Stimulated activated CD4-positive, alpha-beta T cell treated with anti-CD3 and anti-CD28 coated beads, Interleukin-4, amount 100 ng/mL, for 4 hours (primary cell): ENCODE measurements around the gene DGUOK.

Experiments
- DNase-seq, 2 experiments: peaks; one replicate each; pipeline ENCODE4 v3.0.0-alpha.2; 2020

Gene DGUOK

GRCh38 chr2:73981081-73982001 lies 54.7 kb downstream of the DGUOK start:
- DNase-seq: peak; percentile 26 to 30

GRCh38 chr2:73982140-73982617 lies 55.5 kb downstream of the DGUOK start:
- no peak for DNase-seq

GRCh38 chr2:73983322-73984202 lies 56.9 kb downstream of the DGUOK start:
- DNase-seq: no peak

- peak; percentile 70 to 73 for DNase-seq
Observed at GRCh38 chr2:73984203-73984921, 57.7 kb downstream of the DGUOK start, which contains the start of gene TET3. Gene TET3 (plus strand): TSS chr2:73984910. CDS start chr2:73986404, 1,494 bp downstream.

GRCh38 chr2:73984922-73985307 lies 58.2 kb downstream of the DGUOK start:
- DNase-seq: peak; percentile 59 to 73

- DNase-seq: peak; percentile 71 to 83
Observed at GRCh38 chr2:73985308-73986084, 58.8 kb downstream of the DGUOK start.

- DNase-seq: peak in 1 of 2 experiments; percentile 37
Observed at GRCh38 chr2:73986085-73986681, 59.5 kb downstream of the DGUOK start.

- no peak for DNase-seq
Observed at GRCh38 chr2:73987109-73987947, 60.6 kb downstream of the DGUOK start.

GRCh38 chr2:73987948-73988700 lies 61.4 kb downstream of the DGUOK start:
- no peak for DNase-seq

GRCh38 chr2:73989972-73990371 lies 63.3 kb downstream of the DGUOK start:
- no peak for DNase-seq

DNA sequence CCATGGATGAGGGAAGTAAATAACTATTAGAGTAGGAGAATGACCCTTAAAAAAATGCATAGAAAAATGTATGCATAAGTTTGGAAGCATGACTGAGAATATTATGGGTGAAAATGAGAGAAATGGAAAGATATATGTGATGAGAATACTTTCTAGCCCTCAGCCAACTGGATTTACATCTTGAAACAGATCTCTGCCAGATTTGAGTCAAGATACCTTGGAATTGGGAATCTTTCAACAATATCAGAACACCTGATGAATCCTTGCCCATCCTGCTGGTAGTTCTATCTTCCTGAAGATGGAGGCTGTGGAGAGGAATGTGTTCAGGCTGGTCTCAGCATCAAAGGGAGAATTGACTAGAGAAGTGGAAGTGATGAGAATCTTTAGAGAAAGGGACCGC lies 63.9 kb downstream of the DGUOK start:
- no peak for DNase-seq

DNA sequence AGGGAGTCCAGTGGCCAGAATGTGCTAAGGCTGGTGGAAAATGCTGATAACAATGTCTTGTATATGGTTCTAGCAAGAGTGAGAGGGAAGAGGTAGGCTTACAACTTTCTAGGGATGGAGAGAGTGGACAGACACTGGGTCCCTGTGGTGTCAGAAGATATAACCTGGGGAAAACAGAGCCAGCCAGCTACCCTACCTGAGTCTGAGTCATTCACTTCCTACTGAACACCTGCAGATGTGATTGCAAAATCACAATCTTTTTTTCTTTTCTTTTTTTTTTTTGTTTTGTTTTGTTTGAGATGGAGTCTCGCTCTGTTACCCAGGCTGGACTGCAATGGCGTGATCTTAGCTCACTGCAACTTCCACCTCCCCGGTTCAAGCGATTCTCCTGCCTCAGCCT lies 65.4 kb downstream of the DGUOK start:
- DNase-seq: no peak

DNA sequence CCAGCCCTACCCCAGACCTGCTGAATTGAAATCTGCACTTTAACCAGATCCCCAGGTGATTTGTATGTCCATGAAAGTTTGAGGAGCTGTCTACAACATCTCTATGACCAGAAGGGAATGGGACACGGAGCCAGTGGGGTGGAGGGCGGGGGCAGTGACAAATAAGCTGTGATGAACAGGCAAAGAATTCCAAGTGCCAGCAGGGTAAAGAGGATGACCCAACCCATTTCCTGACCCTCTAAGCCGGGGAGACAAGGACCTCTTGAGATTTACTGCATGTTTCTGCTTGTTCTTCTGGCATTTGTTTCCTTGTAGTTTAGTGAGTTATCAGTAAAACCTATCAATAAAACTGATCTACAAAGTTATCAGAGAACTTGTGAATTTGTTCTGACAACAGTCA lies 66.7 kb downstream of the DGUOK start:
- DNase-seq: no peak

- peak in 1 of 2 experiments; percentile 72 for DNase-seq
Observed at GRCh38 chr2:73993778-73994177, 67.1 kb downstream of the DGUOK start.

DNA sequence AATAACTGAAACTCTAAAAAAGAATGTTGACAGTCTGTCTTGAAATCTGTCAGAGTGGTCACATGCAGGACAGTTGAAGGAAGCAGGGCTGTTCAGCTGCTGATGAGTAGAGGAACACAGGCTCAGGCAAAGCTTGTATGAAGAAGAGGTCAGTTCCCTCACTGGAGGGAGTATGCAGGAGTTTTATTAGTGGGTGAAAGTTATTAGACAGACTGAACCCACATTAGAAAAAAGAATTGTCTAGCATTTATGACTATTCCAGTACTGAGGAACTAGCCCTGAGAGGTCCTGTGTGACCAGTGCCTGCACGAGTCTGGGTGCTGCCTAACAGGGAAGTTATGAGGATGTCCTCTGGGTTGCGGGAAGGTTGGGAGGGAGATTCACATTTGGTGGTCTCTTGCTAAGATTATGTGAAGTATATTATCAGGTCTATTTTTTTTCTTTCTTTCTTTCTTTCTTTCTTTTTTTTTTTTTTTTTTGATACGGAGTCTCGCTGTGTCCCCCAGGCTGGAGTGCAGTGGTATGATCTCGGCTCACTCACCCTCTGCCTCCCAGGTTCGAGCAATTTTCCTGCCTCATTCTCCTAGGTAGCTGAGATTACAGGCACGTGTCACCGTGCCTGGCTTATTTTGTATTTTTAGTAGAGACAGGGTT lies 67.6 kb downstream of the DGUOK start:
- no peak for DNase-seq

- DNase-seq: no peak
Observed at GRCh38 chr2:73995810-73996209, 69.1 kb downstream of the DGUOK start.

DNA sequence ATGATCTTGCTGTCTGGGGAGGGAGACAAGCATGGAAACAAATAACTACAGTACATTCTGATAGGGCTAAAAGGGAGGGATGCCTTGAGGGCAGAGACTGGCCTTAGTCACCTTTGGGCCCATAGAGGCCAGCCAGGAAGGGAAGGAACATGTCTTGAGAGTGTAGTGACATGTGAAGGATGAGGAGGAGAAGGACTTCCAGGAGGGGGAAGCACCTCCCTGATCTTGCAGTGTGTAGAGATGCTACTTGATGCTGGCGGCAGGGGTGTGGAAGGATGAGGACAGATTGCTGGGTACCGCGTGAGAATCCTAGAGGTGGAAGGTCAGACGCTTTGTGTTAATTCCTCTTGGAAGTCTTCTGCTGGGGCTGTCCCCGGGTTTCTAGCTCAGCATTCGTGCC lies 71.1 kb downstream of the DGUOK start:
- no peak for DNase-seq

- peak in 1 of 2 experiments; percentile 56 for DNase-seq
Observed at GRCh38 chr2:73998451-73998850, 71.8 kb downstream of the DGUOK start.

GRCh38 chr2:73998933-73999332 lies 72.3 kb downstream of the DGUOK start:
- DNase-seq: no peak
